Measurements from ENCODE around the gene LRRC10. TPM values are rescaled to one million over a fixed set of nuclear protein-coding genes. Genes with fewer than 3 reads are reported as not detected.

Gene LRRC10
- total RNA-seq, 6 experiments from 2014 or later: not detected

DNA sequence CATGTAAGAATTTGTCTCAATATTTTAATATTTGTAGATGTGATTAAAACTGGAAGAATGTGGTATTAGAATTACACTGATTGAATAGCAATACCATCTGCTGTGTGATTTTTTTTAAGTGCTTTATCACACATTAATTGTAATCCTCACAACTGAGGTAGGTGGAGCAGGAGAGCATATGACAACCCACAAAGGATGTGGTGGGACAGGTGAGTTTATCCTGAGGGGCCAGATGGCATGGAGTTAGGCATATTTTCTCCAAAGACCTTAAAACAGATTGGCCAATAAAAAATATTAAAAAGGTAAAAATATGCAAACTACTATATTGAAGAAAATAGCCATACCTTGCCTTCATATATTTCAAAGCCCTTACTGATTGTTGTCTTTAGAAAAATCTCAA is 7.8 kb downstream of the LRRC10 start:
- TF ChIP-seq CTCF (IDR thresholded peaks at IDR 0.05): no peak; the same call in 1 of the 2 replicates
- peaks cover 4% of the 10 kb centered on the region; the same call in 1 of the 2 replicates for H3K27me3 Mint-ChIP-seq (ENCODE audit: insufficient read depth)
- peaks cover 45% of the 10 kb centered on the region for H3K36me3 Mint-ChIP-seq (ENCODE audit: low read depth)
- no peaks in the 10 kb centered on the region for H3K9me3 Mint-ChIP-seq
- H3K4me1 Mint-ChIP-seq (ENCODE audit: low read depth): peaks cover 2% of the 10 kb centered on the region; the same call in 1 of the 2 replicates
- no peak for DNase-seq
- H3K4me3 Mint-ChIP-seq: no peak overlapping the region
- no peak overlapping the region for H3K27ac Mint-ChIP-seq

DNA sequence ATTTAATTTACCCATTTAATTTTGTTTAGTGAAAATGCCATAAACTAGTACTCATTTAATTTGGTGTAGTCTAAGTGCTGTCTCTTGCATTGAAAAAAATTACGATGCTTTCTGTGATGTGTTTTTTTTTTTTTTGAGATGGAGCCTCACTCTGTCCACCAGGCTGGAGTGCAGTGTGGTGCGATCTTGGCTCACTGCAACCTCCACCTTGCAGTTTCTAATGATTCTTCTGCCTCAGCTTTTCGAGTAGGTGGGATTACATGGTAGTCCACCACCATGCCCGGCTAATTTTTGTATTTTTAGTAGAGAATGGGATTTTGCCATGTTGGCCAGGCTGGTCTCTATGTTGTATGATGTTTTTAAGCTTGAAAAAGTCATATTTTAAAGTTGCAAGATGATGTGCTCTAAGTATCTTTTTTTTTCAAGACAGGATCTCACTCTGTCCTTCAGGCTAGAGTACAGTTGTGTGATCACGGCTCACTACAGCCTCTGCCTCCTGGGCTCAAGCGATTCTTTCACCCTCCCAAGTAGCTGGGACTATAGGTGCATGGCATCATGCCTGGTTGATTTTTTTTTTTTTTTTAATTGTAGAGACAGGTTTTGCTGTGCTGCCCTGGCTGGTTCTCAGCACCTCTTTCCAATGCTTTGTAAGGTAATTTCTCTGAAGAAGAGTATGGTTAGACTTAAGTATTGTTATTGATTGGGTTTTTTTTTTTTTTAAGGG is 8.6 kb downstream of the LRRC10 start:
- TF ChIP-seq CTCF (IDR thresholded peaks at IDR 0.05): no peak
- no peak for DNase-seq
- H3K27me3 Mint-ChIP-seq (ENCODE audit: insufficient read depth): peaks cover 4% of the 10 kb centered on the region; the same call in 1 of the 2 replicates
- no peaks in the 10 kb centered on the region for H3K9me3 Mint-ChIP-seq
- H3K4me1 Mint-ChIP-seq (ENCODE audit: low read depth): no peaks in the 10 kb centered on the region
- H3K36me3 Mint-ChIP-seq (ENCODE audit: low read depth): peaks cover 54% of the 10 kb centered on the region
- no peak overlapping the region for H3K27ac Mint-ChIP-seq
- no peak overlapping the region for H3K4me3 Mint-ChIP-seq

DNA sequence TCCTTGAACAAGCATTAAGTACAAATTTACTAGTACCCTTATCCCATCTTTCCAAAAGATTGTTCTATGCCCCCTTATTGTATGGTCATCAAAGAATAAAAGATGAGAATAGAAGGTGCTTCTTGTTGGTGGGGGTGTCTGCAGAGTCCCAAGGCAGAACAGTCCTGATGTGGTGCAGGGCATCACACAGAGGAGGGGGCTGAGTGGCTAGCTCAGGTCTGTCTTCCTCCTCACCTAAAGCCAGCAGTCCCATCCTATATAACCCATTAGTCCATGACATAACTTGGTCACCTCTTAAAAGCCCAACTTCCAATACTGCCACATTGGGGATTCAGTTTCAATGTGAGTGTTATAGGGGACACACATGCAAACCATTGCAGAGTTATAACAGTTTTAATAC is 9.9 kb downstream of the LRRC10 start:
- DNase-seq: no peak
- Mint-ChIP-seq H3K4me1 (ENCODE audit: low read depth) (no peaks in the 10 kb centered on the region), H3K4me3 (no peak overlapping the region), H3K36me3 (ENCODE audit: low read depth) (peaks cover 62% of the 10 kb centered on the region), H3K27me3 (ENCODE audit: insufficient read depth) (peaks cover 4% of the 10 kb centered on the region; the same call in 1 of the 2 replicates), H3K9me3 (no peaks in the 10 kb centered on the region), H3K27ac (no peak overlapping the region)
- no peak for TF ChIP-seq CTCF (IDR thresholded peaks at IDR 0.05)

GRCh38 chr12:69598174-69598753 is 12.4 kb downstream of the LRRC10 start:
- TF ChIP-seq CTCF (IDR thresholded peaks at IDR 0.05): no peak
- DNase-seq: no peak
- H3K27me3 Mint-ChIP-seq (ENCODE audit: insufficient read depth): peaks cover 2% of the 10 kb centered on the region; the same call in 1 of the 2 replicates
- no peak overlapping the region for H3K4me3 Mint-ChIP-seq
- H3K27ac Mint-ChIP-seq: no peak overlapping the region
- H3K36me3 Mint-ChIP-seq (ENCODE audit: low read depth): peaks cover 74% of the 10 kb centered on the region
- no peaks in the 10 kb centered on the region for H3K4me1 Mint-ChIP-seq (ENCODE audit: low read depth)
- no peaks in the 10 kb centered on the region for H3K9me3 Mint-ChIP-seq

- Mint-ChIP-seq H3K27me3 (ENCODE audit: insufficient read depth) (peaks cover 2% of the 10 kb centered on the region; the same call in 1 of the 2 replicates), H3K36me3 (ENCODE audit: low read depth) (peaks cover 54% of the 10 kb centered on the region), H3K9me3 (no peaks in the 10 kb centered on the region), H3K4me1 (ENCODE audit: low read depth) (no peaks in the 10 kb centered on the region), H3K4me3 (no peak overlapping the region), H3K27ac (no peak overlapping the region)
- no peak for TF ChIP-seq CTCF (IDR thresholded peaks at IDR 0.05)
- DNase-seq: no peak
These were observed 15.0 kb downstream of the LRRC10 start for GRCh38 chr12:69595689-69596088.

All from HFFc6 (cell line).